PC-9 (cell line): Measurements from ENCODE around the gene DKC1. TPM values are rescaled to one million over a fixed set of nuclear protein-coding genes. Genes with fewer than 3 reads are reported as not detected.
"Not testable (repeated sequence)": the region's sequence is repeated elsewhere in the genome, so short reads cannot be mapped to it uniquely, and the experiment has no call there.

Source experiments
- BruUV-seq: library from RNA; stranded (reverse); fragments of 400-500 nt; replicated peaks from 2 replicates; lab custom pipeline; 2021; lab: Mats Ljungman, UMichigan
- CTCF ChIA-PET: fragments of 300-600 bp; sonication (Branson Sonifier 250); formaldehyde crosslinking; loops from one replicate; lab custom pipeline; 2022; ENCODE audit warnings: antibody characterized with exemption; lab: Charles Lee
- POLR2A ChIA-PET: fragments of 300-600 bp; sonication (Branson Sonifier 250); formaldehyde crosslinking; loops from one replicate; lab custom pipeline; 2022; ENCODE audit warnings: antibody characterized with exemption; ENCODE audit not compliant: unreplicated experiment; lab: Charles Lee
- DNase-seq, 2 experiments: peaks; one replicate each; pipeline versions ENCODE4 v3.0.0 to v3.0.0-alpha.2; 2015 to 2022; ENCODE audit warnings: mixed read lengths in 1 of 2
- H2AFZ ChIP-seq: fragments of 200-600 bp; sonication (generic); 2 replicates; pipeline ENCODE4 v1.8.1; 2017; ENCODE audit warnings: antibody characterized with exemption
- H3F3A ChIP-seq: fragments of 200-600 bp; sonication (generic); 2 replicates; pipeline ENCODE4 v1.8.1; 2017; ENCODE audit warnings: antibody characterized with exemption, mild to moderate bottlenecking, low read depth; ENCODE audit not compliant: insufficient read depth
- H3K27ac ChIP-seq: fragments of 200-600 bp; sonication (generic); 2 replicates; pipeline ENCODE4 v1.6.1; 2016; ENCODE audit warnings: mixed run types
- H3K27me3 ChIP-seq: fragments of 200-600 bp; sonication (generic); 2 replicates; pipeline ENCODE4 v1.6.1; 2016; ENCODE audit warnings: low read depth, mixed run types; ENCODE audit not compliant: insufficient read depth
- H3K36me3 ChIP-seq: fragments of 200-600 bp; sonication (generic); 2 replicates; pipeline ENCODE4 v1.6.1; 2016; ENCODE audit warnings: low read depth, mixed run types
- H3K4me1 ChIP-seq: fragments of 200-600 bp; sonication (generic); replicated peaks from 2 replicates; pipeline ENCODE4 v1.6.1; 2016; ENCODE audit warnings: mixed run types; ENCODE audit not compliant: insufficient read depth
- H3K4me2 ChIP-seq: fragments of 200-600 bp; sonication (generic); 2 replicates; pipeline ENCODE4 v1.6.1; 2017; ENCODE audit warnings: mixed run types
- H3K4me3 ChIP-seq: fragments of 200-600 bp; sonication (generic); 2 replicates; pipeline ENCODE4 v1.6.1; 2016; ENCODE audit warnings: mixed run types
- H3K79me2 ChIP-seq: fragments of 200-600 bp; sonication (generic); 2 replicates; pipeline ENCODE4 v1.6.1; 2017; ENCODE audit warnings: low read depth, mixed run types
- H3K9me2 ChIP-seq: fragments of 200-600 bp; sonication (generic); 2 replicates; pipeline ENCODE4 v1.8.1; 2017; ENCODE audit warnings: mild to moderate bottlenecking; ENCODE audit not compliant: insufficient read depth
- H3K9me3 ChIP-seq: fragments of 200-600 bp; sonication (generic); 2 replicates; pipeline ENCODE4 v1.8.1; 2016; ENCODE audit warnings: low read depth; ENCODE audit not compliant: insufficient read depth
- H4K20me1 ChIP-seq: fragments of 200-600 bp; sonication (generic); 2 replicates; pipeline ENCODE4 v1.8.1; 2017; ENCODE audit not compliant: insufficient read depth
- EZH2 ChIP-seq: fragments of 200-600 bp; sonication (generic); IDR thresholded peaks from 2 replicates; pipeline ENCODE4 v1.8.0; 2017; ENCODE audit warnings: antibody characterized with exemption, low read depth
- intact Hi-C: fragments of 100-400 bp; cut with micrococcal nuclease; formaldehyde crosslinking; loops from one replicate; pipeline ENCODE4 v1.10.0; 2022; ENCODE audit not compliant: unreplicated experiment
- total RNA-seq: library from RNA; stranded (reverse); gene quantifications from 2 replicates; pipeline ENCODE4 v1.2.3, GENCODE V29; 2021
- TF ChIP-seq, protein P1 (sequence below): fragments of 200-600 bp; sonication (generic); conservative IDR thresholded peaks from 2 replicates; pipeline ENCODE4 v1.6.1; 2017; ENCODE audit warnings: mixed run types, antibody characterized with exemption, mild to moderate bottlenecking, moderate library complexity

The DKC1 gene
- total RNA-seq, 1 experiment from 2014 or later, result 101 TPM

DNA sequence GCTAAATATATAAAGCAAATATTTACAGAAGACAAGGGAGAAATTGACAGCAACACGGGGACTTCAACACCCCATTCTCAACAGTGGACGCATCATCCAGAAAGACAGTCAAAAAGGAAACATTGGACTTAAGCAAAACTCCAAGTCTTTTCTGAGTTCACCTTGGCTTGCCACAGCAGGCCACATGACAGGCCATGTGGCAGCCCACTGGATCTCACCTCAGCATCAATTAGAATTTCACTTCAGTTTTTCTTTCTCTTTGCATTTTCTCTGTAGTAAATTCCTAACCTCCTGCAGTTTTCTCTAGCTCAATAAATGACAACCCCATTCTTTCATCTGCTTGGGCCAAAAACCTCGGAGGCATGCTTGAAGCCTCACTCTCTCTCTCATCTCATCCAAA is 59.4 kb downstream of the DKC1 start:
- no TSS peak for BruUV-seq
- Histone ChIP-seq H3K9me3 (no peaks in the 10 kb centered on the region), H3K79me2 (no peaks in the 10 kb centered on the region), H3K27ac (no peak overlapping the region), H3K4me2 (no peak overlapping the region), H3K27me3 (no peaks in the 10 kb centered on the region), H4K20me1 (no peaks in the 10 kb centered on the region), H3K36me3 (no peaks in the 10 kb centered on the region), H2AFZ (no peak overlapping the region), H3F3A (no peaks in the 10 kb centered on the region), H3K4me1 (no peaks in the 10 kb centered on the region), H3K4me3 (no peak overlapping the region), H3K9me2 (no peaks in the 10 kb centered on the region)
- intact Hi-C loops, result no loop called here
- CTCF ChIA-PET, result no interaction called here
- no peak for TF ChIP-seq EZH2
- TF ChIP-seq, protein P1, sequence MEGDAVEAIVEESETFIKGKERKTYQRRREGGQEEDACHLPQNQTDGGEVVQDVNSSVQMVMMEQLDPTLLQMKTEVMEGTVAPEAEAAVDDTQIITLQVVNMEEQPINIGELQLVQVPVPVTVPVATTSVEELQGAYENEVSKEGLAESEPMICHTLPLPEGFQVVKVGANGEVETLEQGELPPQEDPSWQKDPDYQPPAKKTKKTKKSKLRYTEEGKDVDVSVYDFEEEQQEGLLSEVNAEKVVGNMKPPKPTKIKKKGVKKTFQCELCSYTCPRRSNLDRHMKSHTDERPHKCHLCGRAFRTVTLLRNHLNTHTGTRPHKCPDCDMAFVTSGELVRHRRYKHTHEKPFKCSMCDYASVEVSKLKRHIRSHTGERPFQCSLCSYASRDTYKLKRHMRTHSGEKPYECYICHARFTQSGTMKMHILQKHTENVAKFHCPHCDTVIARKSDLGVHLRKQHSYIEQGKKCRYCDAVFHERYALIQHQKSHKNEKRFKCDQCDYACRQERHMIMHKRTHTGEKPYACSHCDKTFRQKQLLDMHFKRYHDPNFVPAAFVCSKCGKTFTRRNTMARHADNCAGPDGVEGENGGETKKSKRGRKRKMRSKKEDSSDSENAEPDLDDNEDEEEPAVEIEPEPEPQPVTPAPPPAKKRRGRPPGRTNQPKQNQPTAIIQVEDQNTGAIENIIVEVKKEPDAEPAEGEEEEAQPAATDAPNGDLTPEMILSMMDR, result no peak
- POLR2A ChIA-PET, result no interaction called here
- DNase-seq, result no peak

DNA sequence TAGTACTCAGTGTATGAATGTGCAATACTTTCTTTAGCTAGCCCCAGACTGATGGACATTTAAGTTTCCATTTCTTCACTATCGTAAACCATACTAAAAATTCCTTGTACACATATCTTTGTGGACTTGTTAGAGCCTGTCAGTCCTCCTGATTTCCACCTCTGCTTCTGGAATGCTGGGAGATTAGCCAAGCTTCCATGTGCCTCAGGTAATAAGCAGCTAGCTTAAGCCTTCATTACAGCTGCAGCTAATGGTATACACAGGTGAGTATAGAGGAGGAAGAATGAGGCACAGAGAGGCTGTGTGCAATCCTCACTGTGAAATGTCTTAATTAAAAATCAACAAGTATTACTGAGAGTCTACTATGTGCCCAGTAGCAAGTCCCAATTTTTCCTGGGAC is 62.0 kb downstream of the DKC1 start:
- no peak overlapping the region for H2AFZ ChIP-seq
- H4K20me1 ChIP-seq, result no peaks in the 10 kb centered on the region
- DNase-seq, result no peak
- POLR2A ChIA-PET, result no interaction called here
- H3K4me2 ChIP-seq, result no peak overlapping the region
- intact Hi-C loops, result no loop called here
- CTCF ChIA-PET, result no interaction called here
- no peaks in the 10 kb centered on the region for H3K79me2 ChIP-seq
- BruUV-seq, result no TSS peak
- no peak overlapping the region for H3K4me3 ChIP-seq
- TF ChIP-seq, protein P1, result no peak
- TF ChIP-seq EZH2, result no peak
- no peak overlapping the region for H3K27ac ChIP-seq
- no peaks in the 10 kb centered on the region for H3K9me3 ChIP-seq
- no peaks in the 10 kb centered on the region for H3K27me3 ChIP-seq
- H3K36me3 ChIP-seq, result no peaks in the 10 kb centered on the region
- no peaks in the 10 kb centered on the region for H3K9me2 ChIP-seq
- no peaks in the 10 kb centered on the region for H3K4me1 ChIP-seq
- H3F3A ChIP-seq, result no peaks in the 10 kb centered on the region

DNA sequence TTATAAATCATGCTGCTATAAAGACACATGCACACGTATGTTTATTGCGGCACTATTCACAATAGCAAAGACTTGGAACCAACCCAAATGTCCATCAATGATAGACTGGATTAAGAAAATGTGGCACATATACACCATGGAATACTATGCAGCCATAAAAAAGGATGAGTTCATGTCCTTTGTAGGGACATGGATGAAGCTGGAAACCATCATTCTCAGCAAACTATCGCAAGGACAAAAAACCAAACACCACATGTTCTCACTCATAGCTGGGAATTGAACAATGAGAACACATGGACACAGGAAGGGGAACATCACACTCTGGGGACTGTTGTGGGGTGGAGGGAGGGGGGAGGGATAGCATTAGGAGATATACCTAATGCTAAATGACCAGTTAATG is 62.9 kb downstream of the DKC1 start:
- H3K27ac ChIP-seq, H3K27me3 ChIP-seq, H4K20me1 ChIP-seq, H3K9me2 ChIP-seq, H3K9me3 ChIP-seq, POLR2A ChIA-PET, H2AFZ ChIP-seq, H3K4me1 ChIP-seq, H3K79me2 ChIP-seq, DNase-seq, H3F3A ChIP-seq, BruUV-seq, H3K4me3 ChIP-seq, CTCF ChIA-PET, intact Hi-C loops, H3K4me2 ChIP-seq, H3K36me3 ChIP-seq: not testable (repeated sequence)

Other genes with a start within 250 kb of the DKC1 start
- 60.3 and 69.3 TPM in 2 replicates for gene FAM3A, start 246.6 kb upstream of the DKC1 start, total RNA-seq
- 987 and 1,283 TPM in 2 replicates for gene G6PD, start 216.0 kb upstream of the DKC1 start, total RNA-seq
- gene IKBKG, start 215.2 kb upstream of the DKC1 start, total RNA-seq, result 68.3 and 69.4 TPM in 2 replicates
- not detected in 2 replicates for gene CTAG1A, start 177.7 kb upstream of the DKC1 start, total RNA-seq
- gene CTAG1B, start 143.6 kb upstream of the DKC1 start, total RNA-seq, result not detected in 2 replicates
- gene CTAG2, start 109.3 kb upstream of the DKC1 start, total RNA-seq, result not detected in 2 replicates
- gene GAB3, start 11.8 kb upstream of the DKC1 start, total RNA-seq, result 0.17 and 0.63 TPM in 2 replicates
- gene MPP1, start 42.6 kb downstream of the DKC1 start, total RNA-seq, result 4.2 and 4.8 TPM in 2 replicates
- gene SMIM9, start 71.8 kb downstream of the DKC1 start, total RNA-seq, result not detected in 2 replicates
- gene F8A1, start 123.5 kb downstream of the DKC1 start, total RNA-seq, result 12.1 and 19.6 TPM in 2 replicates